Stimulated activated CD4-positive, alpha-beta T cell treated with anti-CD3 and anti-CD28 coated beads, Interleukin-4, amount 100 ng/mL, for 4 hours (primary cell): ENCODE measurements around the gene IGFL2.
"Not testable (repeated sequence)": the region's sequence is repeated elsewhere in the genome, so short reads cannot be mapped to it uniquely, and the experiment has no call there.

ENCODE experiments used
- DNase-seq, 2 experiments: peaks; one replicate each; pipeline ENCODE4 v3.0.0-alpha.2; 2020

IGFL2 gene

DNA sequence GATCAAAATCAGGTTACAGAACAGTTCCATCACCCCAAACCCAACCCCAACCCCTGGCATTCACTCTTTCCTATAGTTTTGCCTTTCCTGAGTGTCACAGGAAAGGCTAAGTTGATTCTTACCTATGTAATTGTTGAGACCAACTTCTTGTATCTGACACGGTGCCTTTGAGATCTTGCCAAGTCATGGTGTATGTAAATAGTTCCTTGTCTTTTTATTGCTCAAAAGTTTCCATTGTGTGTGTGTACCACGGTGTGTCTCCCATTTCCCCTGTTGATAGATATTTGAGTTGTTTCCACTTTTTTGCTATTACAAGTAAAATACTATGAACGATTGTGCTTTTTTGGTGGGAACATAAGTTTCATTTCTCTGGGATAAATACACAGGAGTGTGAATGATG is 3.3 kb upstream of the IGFL2 start:
- no peak for DNase-seq

- no peak for DNase-seq
These were observed 785 bp upstream of the IGFL2 start for GRCh38 chr19:46147166-46147740.

DNA sequence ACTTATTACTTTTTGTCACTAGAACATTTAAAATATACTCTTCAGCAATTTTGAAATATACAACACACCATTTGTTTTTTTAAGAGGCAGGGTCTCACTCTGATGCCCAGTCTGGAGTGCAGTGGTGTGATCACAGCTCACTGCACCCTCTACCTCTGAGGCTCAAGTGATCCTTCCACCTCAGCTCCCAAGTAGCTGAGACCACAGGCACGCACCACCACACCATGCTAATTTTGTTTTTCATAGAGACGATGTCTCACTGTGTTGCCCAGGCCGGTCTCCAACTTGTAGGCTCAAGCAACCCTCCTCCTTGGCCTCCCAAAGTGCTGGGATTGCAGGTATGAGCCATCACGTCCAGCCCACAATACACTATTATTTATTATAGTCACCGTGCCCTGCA is 2.6 kb downstream of the IGFL2 start:
- DNase-seq = no peak

- no peak for DNase-seq
These were observed 7.2 kb downstream of the IGFL2 start for GRCh38 chr19:46155237-46155636.

DNA sequence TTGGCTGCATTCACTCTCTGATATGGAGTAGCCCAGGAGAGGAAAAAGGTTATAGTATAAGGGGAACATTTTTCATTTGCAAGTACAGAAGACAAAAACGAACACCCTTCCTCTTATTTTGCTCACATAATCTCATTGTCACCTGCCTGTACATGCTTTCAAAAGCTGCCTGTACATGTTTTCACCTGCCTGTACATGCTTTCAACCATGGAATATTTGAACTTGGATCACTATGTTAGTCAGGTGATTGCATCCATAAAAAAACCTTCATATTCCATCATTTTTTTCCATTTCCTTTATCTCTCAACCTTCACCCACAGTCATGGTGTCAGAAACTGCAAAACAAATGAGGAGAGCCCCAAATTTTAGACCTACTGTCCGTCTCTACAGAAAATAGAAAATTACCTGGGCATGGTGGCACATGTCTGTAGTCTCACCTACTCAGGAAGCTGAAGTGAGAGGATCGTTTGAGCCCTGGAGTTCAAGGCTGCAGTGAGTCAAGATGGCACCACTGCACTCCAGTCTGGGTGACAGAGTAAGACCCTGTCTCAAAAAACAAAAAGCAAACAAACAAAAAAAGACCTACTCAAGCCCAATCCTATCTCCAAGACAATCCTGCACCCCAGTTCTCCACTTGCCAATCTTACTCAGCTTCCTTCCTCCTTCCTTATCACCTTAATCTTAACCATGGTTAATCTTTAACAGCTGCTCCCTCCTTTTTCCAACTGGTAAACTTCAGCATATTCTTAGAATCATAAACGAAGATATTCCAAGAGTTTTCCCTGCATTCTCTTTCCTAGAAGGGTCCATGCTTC is 11.6 kb downstream of the IGFL2 start:
- DNase-seq = no peak

- no peak for DNase-seq
These were observed 12.3 kb downstream of the IGFL2 start for GRCh38 chr19:46160233-46160775.

- not testable (repeated sequence) for DNase-seq
These were observed 13.7 kb downstream of the IGFL2 start for GRCh38 chr19:46161642-46162257.

DNA sequence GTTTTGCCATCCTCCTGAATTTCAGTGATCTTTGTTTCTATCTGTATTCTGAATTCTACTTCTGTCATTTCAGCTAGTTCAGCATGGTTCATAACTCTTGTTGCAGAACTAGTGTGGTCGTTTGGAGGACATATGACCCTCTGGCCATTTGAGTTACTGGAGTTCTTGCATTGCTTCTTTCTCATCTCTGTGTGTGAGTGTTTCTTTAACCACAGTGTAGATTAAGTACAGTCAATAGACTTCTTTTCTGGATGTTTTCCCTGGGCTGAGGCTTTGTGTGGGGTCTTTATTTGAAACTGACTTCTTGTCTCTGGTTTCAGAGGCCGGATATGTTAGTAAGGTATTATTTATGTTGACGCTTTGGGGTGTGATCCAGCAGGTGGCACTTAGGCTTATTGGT is 14.7 kb downstream of the IGFL2 start:
- no peak for DNase-seq

- no peak for DNase-seq
These were observed 25.9 kb downstream of the IGFL2 start for GRCh38 chr19:46173886-46174480.

GRCh38 chr19:46176116-46176860 is 28.2 kb downstream of the IGFL2 start:
- no peak for DNase-seq

DNA sequence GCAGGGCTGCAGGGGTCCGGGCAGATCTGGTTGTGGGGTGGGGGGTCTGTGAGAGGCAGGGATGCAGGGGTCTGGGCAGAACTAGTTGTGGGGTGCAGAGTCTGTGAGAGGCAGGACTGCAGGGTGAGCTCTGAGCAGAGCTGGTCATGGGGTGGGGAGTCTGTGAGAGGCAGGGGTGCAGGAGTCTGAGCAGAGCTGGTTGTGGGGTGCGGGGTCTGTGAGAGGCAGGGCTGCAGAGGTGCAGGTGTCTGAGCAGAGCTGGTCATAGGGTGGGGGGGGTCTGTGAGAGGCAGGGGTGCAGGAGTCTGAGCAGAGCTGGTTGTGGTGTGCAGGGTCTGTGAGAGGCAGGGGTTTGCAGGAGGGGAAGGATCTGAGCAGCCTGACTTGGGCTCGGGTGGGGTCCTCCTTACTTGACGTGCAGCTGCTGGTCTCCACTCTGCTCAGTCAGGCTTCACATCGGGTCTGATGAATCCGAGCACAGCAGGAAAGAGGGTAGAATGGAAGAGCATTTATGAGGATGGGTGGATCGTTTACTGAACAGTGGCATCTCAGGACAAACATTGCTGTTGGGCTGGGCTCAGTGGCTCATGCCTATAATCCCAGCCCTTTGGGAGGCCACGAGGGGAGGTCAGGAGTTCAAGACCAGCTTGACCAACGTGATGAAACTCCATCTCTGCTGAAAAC is 31.2 kb downstream of the IGFL2 start:
- DNase-seq = no peak

DNA sequence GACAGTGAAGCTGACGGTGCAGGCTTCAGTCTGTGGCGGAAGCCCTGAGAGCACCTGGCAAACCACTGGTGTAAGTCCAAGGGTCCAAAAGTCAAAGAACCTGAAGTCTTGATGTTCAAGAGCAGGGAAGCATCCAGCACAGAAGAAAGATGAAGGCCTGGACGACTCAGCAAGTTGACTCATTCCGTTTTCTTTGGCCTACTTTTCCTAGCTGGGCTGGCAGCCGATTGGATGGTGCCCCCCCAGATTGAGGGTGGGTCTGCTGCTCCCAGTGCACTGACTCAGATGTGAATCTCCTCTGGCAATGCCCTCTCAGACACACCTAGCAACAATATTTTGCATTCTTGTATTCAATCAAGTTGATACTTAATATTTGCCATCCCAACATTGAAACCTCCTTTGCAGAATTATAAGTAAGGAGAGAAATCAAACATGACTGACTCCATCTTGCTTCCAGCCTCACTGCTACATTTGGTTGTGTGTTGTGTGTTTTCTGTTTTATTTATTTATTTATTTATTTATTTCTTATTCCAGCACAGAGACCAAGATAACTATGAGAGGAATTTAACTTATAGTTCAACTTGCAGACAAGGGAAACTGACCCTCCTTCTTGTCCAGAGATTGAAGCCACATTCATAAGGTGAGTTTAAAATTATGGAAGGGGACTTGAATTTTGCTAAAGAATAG is 32.8 kb downstream of the IGFL2 start:
- DNase-seq = no peak

DNA sequence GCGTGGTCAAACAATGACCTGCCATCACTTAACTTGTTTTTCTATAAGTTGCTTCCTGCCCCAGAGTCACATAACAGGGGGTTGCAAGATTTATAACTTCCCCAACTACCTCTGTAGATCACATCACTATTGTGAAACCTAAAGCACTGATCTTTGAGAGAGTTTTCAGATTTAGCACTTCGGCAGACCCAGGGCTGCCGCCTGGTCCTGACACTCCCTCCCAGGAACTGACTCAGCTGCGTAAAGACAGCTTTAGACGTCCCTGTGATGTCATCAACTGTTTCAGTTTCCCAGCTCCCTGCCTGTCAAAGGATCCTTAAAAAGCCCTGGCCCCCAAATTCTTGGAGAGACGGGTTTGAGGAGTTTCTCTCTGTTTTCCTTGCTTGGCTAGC is 33.3 kb downstream of the IGFL2 start:
- DNase-seq = no peak

DNA sequence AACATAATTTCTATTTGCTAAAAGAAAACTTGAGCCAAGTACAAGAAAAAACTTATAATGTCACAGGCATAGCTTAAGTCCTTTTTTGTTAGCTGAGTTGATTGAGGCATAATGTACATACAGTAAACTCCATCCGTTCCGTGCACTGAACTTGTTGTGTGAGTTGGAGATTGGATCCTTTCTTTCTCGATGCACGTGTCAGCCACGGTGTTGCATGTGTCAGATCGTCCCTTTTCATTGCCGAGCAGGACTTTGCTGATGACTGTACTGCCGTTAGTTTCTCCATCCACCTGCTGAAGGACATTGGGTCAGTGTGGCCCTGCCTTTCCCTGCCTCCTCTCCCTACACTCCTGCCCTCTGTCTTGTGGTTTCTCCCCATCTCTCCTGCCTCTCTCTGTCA is 34.4 kb downstream of the IGFL2 start:
- DNase-seq = no peak

- DNase-seq = not testable (repeated sequence)
These were observed 37.0 kb downstream of the IGFL2 start for GRCh38 chr19:46184775-46185710.

DNA sequence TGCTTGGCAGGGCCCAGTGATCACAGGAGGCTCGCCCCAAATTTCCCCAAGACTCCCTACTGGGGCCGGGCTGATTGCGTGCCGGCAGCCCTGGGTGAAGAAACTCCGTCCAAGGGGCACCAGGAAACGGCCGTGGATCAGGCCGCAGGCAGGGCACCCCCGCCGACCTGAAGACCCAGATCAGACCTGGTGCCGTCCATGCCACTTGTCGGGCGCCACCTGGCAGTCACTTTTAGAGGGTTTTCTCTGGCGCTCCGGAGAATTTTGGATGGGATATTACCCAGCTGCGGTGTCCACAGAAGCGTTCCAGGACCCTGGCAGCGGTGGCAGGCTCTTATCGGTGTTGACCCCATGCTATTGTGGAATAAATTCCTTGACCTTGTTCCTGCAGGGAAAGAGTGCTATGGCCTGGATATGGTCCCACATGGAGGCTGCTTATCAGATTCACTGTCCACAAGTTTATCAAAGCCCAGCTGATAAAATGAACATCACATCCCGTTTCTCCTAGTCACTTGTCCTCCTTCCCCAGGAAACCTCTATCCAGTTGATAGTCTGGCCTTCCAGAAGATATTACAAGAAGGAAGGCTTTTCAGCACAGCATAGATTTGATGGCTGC is 38.2 kb downstream of the IGFL2 start:
- DNase-seq = no peak

GRCh38 chr19:46186717-46187101 is 38.7 kb downstream of the IGFL2 start:
- DNase-seq = no peak

DNA sequence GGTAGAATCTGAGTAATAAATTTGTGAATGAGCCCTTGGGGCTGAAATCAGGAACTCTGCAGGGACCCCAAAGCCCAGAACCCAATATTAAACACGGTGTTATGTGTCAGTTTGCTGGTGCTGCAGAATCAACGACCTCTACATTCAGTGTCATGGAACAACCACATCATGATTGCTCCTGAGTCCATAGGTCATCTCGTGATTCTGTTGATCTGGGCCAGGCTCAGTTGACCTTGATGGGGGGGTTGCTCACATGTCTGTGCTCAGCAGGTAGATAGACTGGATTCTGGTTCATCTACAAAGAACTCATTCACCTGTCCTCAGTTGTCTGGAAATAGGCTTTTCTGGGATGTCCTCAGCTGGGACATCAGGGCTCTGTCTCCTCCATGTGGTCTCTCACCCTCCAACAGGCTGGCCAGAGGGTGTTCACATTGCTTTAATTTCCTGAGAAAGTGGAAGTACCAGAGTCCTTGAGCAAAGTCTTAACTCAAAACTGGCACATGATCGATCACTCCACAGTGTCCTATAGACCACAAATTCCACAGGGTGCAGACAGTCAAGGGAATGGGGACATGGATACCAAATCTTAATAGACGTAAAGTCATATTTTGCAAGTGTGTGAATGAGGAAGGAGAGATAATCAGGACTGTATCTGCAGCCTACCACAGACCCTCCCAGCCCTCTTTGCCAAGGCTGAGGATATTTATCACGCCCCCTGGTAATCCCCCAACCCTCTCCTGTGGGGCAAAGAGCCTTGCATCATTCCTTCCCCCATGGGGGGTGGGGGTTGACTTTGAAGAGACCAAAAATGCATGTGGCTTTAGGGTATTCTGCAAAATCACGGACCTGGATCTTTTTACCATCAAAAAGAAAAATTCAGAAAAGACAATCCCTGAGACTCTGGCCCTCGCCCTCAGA is 42.2 kb downstream of the IGFL2 start:
- DNase-seq = no peak

DNA sequence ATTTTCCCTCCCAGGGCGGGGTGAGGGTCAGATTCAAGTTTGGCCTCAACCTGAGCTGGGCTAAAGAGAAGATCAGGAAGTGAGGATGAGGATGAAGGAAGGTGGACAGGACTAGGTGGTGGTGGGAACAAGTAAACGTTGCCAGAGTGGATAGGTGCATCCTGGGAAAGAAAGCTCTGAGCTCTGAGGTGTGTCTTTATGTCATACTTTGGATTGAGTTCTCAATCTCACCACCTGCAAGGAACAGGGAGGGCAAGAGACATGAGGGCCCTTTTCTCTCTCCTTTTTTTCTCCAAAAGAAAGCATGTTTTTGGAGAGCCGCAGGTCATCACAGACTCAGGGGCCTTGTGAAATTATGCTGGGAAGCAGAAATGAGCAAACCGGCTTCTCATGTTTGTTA is 43.3 kb downstream of the IGFL2 start:
- DNase-seq = no peak
